Measurements from ENCODE around the gene PRR12.

PRR12 gene

DNA sequence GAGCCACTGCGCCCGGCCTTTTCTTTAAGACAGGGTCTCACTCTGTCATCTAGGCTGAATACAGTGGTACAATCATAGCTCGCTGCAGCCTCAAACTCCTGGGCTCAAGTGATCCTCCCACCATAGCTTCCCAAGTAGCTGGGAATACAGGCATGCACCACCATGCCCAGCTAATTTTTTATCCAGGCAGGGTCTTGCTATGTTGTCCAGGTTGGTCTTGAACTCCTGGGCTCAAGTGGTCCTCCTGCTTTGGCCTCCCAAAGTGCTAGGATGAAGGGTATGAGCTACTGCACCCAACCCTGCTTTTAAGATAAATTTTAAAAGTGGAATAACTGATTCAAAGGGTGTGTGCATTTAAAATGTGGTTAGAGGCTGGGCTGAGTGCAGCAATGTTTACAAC lies 24.7 kb upstream of the PRR12 start:
- no peak for DNase-seq

- DNase-seq, result no peak
Observed at GRCh38 chr19:49567861-49568441, 23.0 kb upstream of the PRR12 start.

DNA sequence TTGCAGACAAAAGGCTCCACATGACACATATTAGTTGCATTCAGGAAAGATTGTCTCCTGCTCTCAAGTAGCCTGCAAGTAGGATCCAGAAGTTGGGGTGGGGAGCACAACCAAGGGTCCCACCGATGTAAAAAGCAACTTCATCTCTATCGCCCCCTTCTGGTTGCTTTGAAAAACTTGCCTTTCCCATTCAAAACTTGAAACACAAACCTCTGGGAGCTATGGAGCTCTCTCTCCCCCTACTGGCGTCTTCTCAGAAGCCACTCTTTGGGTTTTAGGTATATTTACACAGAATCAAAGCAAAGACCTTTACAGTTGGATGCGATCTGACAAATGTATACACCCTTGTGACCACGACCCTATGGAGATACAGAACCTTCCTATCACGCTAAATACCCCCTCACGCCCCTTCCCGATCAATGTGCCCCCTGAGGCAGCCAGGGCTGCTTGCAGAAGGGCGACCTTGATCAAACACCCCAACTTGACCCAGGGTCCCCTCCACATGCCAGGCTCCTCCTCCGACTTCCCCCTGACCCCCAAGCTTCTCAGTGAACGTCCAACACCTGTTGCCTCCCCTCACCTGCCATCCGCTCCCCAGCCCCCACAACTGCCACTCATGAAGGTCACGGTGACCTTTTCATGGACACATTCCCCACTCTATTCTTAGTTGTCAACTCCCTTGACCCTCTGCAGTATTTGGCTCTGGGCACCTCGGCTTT lies 20.7 kb upstream of the PRR12 start:
- DNase-seq, result peak; percentile 94

GRCh38 chr19:49570997-49571676 lies 19.8 kb upstream of the PRR12 start:
- DNase-seq, result peak; percentile 74

DNA sequence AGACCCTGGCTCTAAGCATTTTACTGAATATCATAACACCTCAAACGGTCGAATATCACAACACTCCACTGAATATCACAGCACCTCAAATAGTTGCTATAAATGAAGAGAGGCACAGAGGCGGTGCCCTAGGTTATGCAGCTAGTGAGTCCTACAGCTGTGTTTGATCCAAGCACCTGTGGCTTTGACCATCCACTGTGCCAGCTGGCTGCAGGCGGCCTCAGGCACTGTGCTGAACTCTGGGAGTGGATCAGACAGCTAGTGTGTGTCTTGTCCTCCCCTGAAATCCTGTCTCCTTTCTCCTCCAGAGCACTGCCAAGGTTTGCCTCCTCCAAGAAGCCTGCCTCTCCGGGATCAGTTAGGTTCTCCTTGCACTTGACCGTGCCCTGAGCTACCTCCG lies 18.0 kb upstream of the PRR12 start:
- DNase-seq, result no peak

DNA sequence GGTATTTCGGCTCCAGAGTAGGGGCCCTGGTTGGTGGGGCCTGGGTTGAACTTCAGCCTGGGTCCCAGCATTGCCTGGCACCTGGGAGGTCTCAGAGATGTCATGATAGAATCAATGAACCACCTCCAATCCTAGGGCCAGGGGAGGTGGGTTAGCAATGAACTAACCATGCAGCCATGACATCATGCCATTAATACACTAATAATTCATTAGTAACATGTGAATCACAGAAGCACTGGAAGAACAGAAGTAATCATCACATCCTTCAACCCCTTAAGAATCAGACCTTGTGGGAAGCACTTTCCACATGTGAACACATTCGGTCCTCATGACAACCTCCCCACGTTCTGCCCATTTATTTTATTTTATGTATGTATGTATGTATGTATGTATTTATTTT lies 17.6 kb upstream of the PRR12 start:
- DNase-seq, result no peak

- no peak for DNase-seq
Observed at GRCh38 chr19:49574206-49574755, 16.7 kb upstream of the PRR12 start.

DNA sequence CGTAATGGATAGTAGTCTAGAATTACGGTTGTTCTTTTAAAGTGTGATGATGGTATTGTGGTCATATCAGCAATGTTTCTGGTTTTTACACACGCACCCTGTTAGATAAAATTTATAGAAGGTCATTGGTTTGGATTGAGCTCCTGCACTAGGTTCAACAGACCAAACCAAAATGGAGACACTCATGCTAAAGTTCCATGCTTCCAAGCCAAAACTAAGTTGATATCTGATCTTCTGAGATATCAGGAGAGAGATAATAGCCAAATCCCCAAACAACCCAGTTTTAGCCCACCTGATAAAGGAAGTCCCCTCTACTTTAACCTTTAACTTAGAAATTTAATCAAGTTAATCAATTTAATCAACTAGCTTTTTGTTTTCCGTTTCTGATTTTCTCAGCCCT lies 11.8 kb upstream of the PRR12 start:
- DNase-seq, result no peak

- no peak for DNase-seq
Observed at GRCh38 chr19:49579947-49580263, 11.1 kb upstream of the PRR12 start.

DNA sequence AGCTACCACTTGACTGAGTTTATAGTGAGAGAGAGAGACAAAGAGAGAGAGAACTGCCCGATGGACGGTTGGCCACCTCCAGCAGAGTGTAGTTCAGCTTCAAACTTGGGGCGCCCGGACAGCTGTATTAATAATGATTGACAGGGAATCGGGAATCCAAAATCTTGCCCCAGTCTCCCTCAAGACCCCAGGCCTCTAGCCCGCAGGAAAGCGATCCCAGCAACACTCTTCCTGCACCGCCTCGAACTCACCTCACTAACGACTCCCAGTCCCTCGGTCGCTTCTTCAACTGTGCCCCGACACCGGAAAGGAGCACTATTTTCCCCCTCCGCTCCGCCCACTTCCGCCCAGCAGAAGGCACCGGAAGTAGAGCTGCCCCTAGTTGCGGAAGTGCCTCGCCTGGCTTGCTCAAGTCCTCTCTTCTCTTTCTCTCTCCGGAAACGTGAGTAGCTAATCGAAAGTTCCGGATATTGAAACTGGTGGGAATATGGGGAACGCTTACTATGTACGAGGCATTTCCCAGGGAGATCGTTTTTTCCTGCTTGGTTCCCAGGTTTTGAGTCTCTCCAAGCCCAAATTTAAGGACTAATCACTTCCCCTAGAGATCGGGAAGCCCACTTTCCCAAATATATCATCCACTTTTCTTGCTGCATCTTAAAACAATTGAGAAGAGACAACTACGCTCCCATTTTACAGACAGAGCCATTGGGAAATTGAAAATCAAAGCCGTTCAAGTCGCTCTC lies 10.5 kb upstream of the PRR12 start, which contains the start of gene NOSIP:
TSS of gene NOSIP (minus strand) at position 293 of the 743 bp plus-strand sequence. CDS start 19,865 bp downstream, outside the sequence.
- DNase-seq, result peak; percentile 95

DNA sequence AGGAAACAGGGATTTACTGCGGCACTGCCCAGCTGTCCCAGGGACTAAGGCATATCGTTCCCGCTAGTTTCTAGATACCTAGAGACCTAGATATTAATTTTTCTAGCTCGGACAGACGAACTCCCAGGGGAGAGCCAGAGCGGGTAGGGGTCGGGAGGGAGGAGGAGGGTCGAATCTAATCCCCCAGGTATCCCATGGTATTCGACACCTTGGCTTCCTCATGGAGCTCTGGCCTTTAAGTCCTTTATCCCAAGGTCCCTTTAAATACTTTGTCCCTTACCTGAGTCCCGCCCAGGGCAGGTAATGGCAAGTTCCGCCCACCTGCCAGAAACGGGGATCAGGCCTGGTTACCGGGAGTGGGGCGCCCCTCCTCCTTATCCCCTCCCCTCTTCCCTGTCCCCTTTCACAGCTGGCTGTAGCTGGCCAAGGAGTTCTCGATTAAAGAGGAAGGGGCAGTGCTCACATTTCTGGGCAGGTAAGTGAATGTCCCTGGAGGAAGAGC lies 9.9 kb upstream of the PRR12 start, which contains the start of gene PRRG2:
TSS of gene PRRG2 (plus strand) at position 310 of the 502 bp plus-strand sequence. CDS start 1,904 bp downstream, outside the sequence.
- no peak for DNase-seq

GRCh38 chr19:49583239-49583638 lies 7.7 kb upstream of the PRR12 start:
- DNase-seq, result no peak

GRCh38 chr19:49585023-49585422 lies 6.0 kb upstream of the PRR12 start:
- no peak for DNase-seq

- no peak for DNase-seq
Observed at GRCh38 chr19:49587227-49587626, 3.8 kb upstream of the PRR12 start.

GRCh38 chr19:49588365-49589122 lies 2.4 kb upstream of the PRR12 start:
- no peak for DNase-seq

DNA sequence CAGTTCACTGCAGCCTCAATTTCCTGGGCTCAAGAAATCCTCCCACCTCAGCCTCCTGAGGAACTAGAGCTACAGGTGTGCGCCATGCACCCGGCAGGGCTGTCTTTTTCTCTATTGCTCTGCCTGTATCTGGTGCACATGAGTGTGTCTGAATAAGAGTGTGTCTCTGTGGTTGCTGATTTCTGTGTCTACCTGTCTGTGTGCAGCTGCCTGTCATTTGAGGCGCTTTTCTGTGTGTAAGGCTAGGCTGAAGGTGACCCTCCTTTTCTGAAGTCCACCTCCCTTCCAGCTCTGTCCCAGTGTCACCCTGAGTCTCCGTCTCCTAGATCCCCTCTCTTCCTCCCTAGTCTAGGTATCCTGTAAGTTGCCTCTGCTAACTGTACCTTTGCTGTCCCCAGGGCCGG lies 1.5 kb upstream of the PRR12 start:
- no peak for DNase-seq

DNA sequence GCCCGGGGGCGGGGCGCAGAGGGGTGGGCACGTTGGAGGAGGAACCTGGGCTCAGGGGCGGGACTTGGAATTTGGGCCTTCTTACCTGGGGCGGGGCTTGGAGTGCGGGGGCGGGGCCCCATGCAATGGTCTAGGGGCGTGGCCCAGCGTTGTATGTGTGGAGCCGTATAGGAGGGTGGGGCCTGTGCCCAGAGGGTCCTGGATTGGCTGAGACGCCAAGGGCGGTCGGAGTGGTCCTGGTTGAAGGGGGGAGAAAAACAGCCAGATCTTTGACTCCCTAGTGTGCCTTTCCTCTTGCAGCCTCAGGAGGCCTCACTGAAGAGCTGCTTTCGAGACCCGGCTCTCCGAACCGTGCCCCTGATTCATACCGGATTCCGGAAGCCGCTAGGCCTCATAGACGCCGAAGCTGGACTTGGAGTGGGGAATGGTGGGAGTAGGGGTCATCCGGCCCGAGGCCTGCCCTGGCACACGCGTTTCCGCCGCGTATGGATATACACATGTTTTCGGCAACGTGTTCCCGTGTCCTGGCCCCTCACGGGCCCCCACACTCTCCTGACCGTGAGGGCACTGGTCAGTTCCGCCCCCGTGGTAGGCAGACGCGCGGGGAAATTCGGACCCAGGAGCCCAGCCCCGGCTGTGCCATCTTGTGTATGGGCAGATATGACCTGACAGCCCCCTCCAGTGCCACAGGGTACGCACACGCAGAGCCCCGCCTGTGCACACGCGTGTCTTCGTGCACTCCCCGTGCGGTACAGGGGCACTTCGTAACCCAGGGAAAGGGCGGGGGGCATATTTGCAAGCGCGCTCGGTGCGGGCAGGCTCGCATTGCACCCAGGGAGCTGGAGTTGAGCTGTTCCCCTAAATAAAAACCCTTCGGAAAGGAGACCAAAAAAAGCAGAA lies 661 bp upstream of the PRR12 start:
- peak; percentile 97 for DNase-seq

DNA sequence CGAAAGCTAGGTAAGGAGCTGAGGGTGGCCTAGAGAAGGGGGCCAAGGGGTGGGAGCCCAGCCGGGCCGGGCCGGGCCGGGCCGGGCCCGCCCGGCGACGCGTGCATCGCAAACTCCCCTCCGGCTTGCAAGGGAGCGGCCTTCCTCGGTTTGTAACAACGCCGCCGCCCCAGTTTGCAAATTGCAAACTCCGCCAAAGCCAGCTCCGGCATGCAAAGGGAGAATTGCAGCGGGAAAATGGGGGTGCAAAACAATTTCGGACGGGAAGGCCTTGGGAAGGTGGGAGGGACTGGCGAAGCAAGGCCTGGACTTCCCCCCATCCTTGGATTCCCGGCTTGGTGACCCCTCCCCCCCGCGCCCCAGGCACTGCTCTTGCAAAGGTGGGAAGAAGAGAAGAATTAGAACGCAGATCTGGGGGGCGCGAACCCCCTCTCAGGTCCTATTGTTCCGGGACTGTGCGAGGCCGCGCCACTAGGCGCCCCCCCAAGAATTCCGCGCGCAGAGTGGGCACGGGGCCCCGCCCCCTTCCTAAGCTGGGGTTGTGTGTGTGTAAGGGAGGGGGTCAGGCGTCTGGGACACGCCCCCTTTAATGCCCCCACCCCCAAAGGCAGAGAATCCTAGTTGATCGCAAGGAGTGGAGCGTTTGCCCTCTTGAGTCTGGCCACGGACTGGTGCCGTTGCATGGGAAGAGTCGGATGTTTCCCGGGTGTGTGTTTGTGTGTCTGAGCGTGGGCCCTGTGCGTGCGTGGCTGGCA lies 926 bp downstream of the PRR12 start:
- peak; percentile 35 for DNase-seq

DNA sequence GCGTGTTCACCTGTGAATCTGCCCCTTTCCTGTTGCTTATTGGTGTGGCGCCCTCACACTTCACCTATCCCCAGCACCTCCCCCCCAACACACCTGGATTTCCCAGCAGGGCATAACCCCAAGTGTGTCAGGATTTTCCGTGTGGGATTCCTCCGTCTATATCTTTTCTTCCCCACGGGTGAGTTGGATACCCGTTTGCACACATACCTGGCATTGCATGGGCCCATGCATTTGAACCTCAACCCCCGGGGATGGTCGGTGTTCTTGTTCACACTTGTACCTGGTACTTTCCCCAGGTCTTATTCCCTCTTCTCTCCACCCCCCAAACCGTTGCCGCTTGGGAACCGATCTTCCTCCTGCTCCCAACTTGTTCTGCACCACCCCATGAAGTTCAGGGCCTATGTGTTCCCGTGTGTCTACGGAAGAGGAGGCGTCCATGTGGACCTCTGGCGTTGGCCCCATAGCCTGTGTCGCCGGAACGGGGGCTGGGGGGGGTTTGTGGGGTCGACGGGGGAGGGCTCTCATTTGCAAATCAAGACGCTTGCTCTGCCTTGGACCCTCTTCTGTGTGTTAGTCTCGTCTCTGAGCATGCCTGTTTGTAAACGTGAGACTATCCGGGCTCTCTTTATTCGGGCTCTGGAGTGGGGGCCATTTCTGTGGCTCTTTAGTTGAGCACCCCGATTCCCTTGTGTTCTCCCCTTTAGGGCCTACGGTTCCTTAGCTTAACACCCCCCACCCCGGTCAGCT lies 1.7 kb downstream of the PRR12 start:
- peak; percentile 22 for DNase-seq
